Measurements from ENCODE around the gene RBM6. TPM values are rescaled to one million over a fixed set of nuclear protein-coding genes. Genes with fewer than 3 reads are reported as not detected.

The RBM6 gene
- total RNA-seq, 1 donor from 2014 or later, result 169 TPM

GRCh38 chr3:50124052-50124799 lies 184.3 kb downstream of the RBM6 start:
- H3K36me3 Mint-ChIP-seq (ENCODE audit: unreplicated experiment), result no peaks in the 10 kb centered on the region
- H3K27ac Mint-ChIP-seq (ENCODE audit: unreplicated experiment), result peak overlapping the region; percentile 48
- no peak for TF ChIP-seq CTCF (IDR thresholded peaks at IDR 0.05; ENCODE audit: partially characterized antibody, unreplicated experiment)
- H3K27me3 Mint-ChIP-seq (ENCODE audit: unreplicated experiment), result peaks cover 8% of the 10 kb centered on the region
- peaks cover 11% of the 10 kb centered on the region for H3K9me3 Mint-ChIP-seq (ENCODE audit: unreplicated experiment)
- peak overlapping the region; percentile 36 for H3K4me3 Mint-ChIP-seq (ENCODE audit: unreplicated experiment)
- peaks cover 24% of the 10 kb centered on the region for H3K4me1 Mint-ChIP-seq (ENCODE audit: low read depth, unreplicated experiment)
- peak; percentile 50 for DNase-seq

- TF ChIP-seq CTCF (IDR thresholded peaks at IDR 0.05; ENCODE audit: partially characterized antibody, unreplicated experiment), result no peak
- Mint-ChIP-seq H3K27ac (ENCODE audit: unreplicated experiment) (no peak overlapping the region), H3K36me3 (ENCODE audit: unreplicated experiment) (no peaks in the 10 kb centered on the region), H3K4me3 (ENCODE audit: unreplicated experiment) (peak overlapping the region; percentile 25), H3K27me3 (ENCODE audit: unreplicated experiment) (peaks cover 8% of the 10 kb centered on the region), H3K9me3 (ENCODE audit: unreplicated experiment) (peaks cover 11% of the 10 kb centered on the region), H3K4me1 (ENCODE audit: low read depth, unreplicated experiment) (peaks cover 24% of the 10 kb centered on the region)
- peak; percentile 28 for DNase-seq
These were observed 184.8 kb downstream of the RBM6 start for GRCh38 chr3:50124800-50125178.

- H3K4me3 Mint-ChIP-seq (ENCODE audit: unreplicated experiment), result peak overlapping the region; percentile 38
- peaks cover 8% of the 10 kb centered on the region for H3K27me3 Mint-ChIP-seq (ENCODE audit: unreplicated experiment)
- peaks cover 23% of the 10 kb centered on the region for H3K4me1 Mint-ChIP-seq (ENCODE audit: low read depth, unreplicated experiment)
- H3K9me3 Mint-ChIP-seq (ENCODE audit: unreplicated experiment), result peaks cover 11% of the 10 kb centered on the region
- H3K36me3 Mint-ChIP-seq (ENCODE audit: unreplicated experiment), result no peaks in the 10 kb centered on the region
- peak overlapping the region; percentile 17 for H3K27ac Mint-ChIP-seq (ENCODE audit: unreplicated experiment)
- DNase-seq, result peak; percentile 41
- no peak for TF ChIP-seq CTCF (IDR thresholded peaks at IDR 0.05; ENCODE audit: partially characterized antibody, unreplicated experiment)
These were observed 185.8 kb downstream of the RBM6 start for GRCh38 chr3:50125541-50126286.

GRCh38 chr3:50126287-50127211 lies 186.6 kb downstream of the RBM6 start:
- Mint-ChIP-seq H3K36me3 (ENCODE audit: unreplicated experiment) (no peaks in the 10 kb centered on the region), H3K4me1 (ENCODE audit: low read depth, unreplicated experiment) (peaks cover 19% of the 10 kb centered on the region), H3K9me3 (ENCODE audit: unreplicated experiment) (peaks cover 11% of the 10 kb centered on the region), H3K4me3 (ENCODE audit: unreplicated experiment) (peak overlapping the region; percentile 38), H3K27ac (ENCODE audit: unreplicated experiment) (peak overlapping the region; percentile 17), H3K27me3 (ENCODE audit: unreplicated experiment) (peaks cover 10% of the 10 kb centered on the region)
- no peak for TF ChIP-seq CTCF (IDR thresholded peaks at IDR 0.05; ENCODE audit: partially characterized antibody, unreplicated experiment)
- DNase-seq, result peak; percentile 72

Other genes starting within 250 kb of the RBM6 start
- 1.4 TPM for gene AMIGO3, start 220.5 kb upstream of the RBM6 start, total RNA-seq (ENCODE audit: unreplicated experiment)
- gene GMPPB, start 216.2 kb upstream of the RBM6 start, total RNA-seq (ENCODE audit: unreplicated experiment), result 21.2 TPM
- 44.6 TPM for gene IP6K1, start 153.6 kb upstream of the RBM6 start, total RNA-seq (ENCODE audit: unreplicated experiment)
- not detected for gene CDHR4, start 140.3 kb upstream of the RBM6 start, total RNA-seq (ENCODE audit: unreplicated experiment)
- gene INKA1, start 136.9 kb upstream of the RBM6 start, total RNA-seq (ENCODE audit: unreplicated experiment), result 4.2 TPM
- gene UBA7, start 126.2 kb upstream of the RBM6 start, total RNA-seq (ENCODE audit: unreplicated experiment), result 0.54 TPM
- 11.3 TPM for gene TRAIP, start 83.6 kb upstream of the RBM6 start, total RNA-seq (ENCODE audit: unreplicated experiment)
- gene CAMKV, start 70.2 kb upstream of the RBM6 start, total RNA-seq (ENCODE audit: unreplicated experiment), result 518 TPM
- 8.6 TPM for gene MST1R, start 36.3 kb upstream of the RBM6 start, total RNA-seq (ENCODE audit: unreplicated experiment)
- 15.4 TPM for gene MON1A, start 10.3 kb upstream of the RBM6 start, total RNA-seq (ENCODE audit: unreplicated experiment)
- gene RBM5, start 148.8 kb downstream of the RBM6 start, total RNA-seq (ENCODE audit: unreplicated experiment), result 363 TPM
- gene SEMA3F, start 215.2 kb downstream of the RBM6 start, total RNA-seq (ENCODE audit: unreplicated experiment), result 41.2 TPM